Activated CD8-positive, alpha-beta memory T cell treated with anti-CD3 and anti-CD28 coated beads, Interleukin-2, amount 50 U/mL, for 24 hours (primary cell): Measurements from ENCODE around the gene MEGF6.

Experiments used
- DNase-seq: peaks from one replicate; pipeline ENCODE4 v3.0.0-alpha.2; 2020; ENCODE audit errors: extremely low read depth

The MEGF6 gene

DNA sequence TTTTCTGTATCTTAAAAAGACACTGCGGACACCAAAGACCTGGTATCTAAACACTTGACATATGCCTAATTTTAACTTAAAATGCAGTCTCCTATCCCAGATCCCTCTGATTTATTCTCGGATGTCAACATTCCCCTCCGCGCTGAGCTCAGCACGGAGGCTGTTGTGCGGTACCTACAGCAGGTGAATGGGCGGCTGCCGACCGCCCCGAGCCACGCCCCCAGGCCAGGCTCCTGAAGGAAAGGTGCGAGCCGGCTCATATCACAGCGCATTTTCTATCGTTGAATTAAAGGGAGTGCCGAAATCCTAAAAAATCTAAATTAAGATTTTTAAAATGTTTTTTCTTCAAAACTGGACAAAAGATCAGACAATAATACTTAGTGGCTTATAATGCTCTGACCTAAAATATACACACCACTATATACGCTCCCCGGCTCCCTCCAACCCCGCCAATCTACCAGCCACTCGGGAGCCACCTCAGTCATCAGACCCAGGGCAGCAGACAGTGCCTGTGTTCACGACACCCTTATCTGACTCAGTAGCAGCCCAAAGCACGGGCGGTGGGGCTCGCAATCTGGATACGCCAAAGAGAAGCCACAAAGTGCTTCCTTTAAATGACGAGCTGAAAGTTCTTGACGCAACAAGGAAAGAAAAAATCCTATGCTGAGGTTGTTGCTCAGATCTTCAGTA is 34.5 kb upstream of the MEGF6 start:
- no peak for DNase-seq

- DNase-seq, result no peak
These were observed 33.9 kb upstream of the MEGF6 start for GRCh38 chr1:3645247-3645646.

DNA sequence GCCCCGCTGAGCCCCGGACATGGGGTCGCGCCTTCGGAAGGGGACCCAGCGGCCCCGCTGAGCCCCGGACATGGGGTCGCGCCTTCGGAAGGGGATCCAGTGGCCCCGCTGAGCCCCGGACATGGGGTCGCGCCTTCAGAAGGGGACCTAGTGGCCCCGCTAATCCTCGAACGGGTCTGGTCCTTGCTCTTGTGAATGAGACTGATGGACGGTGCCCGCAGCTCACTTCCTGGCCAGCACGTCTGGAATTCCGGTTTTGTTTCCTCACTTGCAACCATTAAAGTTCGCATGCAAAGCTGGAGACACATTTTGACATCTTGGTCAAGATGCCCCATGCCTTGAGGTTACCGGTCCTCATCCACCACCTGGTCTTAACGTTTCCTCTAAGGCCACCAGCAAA is 33.0 kb upstream of the MEGF6 start:
- no peak for DNase-seq

DNA sequence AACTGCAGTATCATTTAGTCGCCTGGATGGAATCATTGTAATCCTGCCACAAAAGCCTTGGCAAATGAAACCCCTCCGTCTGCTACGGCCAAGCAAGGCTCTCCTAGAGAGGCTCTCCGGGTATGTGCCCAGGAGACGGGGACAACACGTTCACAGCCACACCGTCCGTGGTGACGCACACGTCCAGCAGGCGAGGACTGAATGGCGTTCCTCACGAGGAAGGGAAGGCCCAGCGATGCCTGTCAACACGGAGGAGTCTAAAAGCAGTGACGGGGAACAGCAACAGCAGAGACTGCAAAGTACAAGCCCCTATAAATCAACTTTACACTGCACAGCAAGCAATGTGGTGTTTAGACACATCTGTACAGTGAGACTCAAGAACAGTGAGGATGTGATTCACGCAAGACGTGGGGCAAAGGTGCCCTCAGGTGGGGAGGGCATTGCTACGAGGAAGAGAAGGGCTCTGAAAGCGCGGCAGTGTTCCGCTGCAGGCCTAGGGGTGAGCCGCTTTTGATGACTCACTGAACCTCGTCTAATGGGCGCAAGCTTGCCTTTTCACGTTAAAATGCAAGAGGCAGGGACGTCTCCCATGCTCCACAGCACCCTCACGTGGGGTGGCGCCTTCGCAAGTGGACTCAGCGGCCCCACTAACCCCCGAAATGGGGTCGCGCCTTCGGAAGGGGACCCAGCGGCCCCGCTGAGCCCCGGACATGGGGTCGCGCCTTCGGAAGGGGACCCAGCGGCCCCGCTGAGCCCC is 31.8 kb upstream of the MEGF6 start:
- DNase-seq, result no peak

- no peak for DNase-seq
These were observed 30.5 kb upstream of the MEGF6 start for GRCh38 chr1:3641816-3642215.

DNA sequence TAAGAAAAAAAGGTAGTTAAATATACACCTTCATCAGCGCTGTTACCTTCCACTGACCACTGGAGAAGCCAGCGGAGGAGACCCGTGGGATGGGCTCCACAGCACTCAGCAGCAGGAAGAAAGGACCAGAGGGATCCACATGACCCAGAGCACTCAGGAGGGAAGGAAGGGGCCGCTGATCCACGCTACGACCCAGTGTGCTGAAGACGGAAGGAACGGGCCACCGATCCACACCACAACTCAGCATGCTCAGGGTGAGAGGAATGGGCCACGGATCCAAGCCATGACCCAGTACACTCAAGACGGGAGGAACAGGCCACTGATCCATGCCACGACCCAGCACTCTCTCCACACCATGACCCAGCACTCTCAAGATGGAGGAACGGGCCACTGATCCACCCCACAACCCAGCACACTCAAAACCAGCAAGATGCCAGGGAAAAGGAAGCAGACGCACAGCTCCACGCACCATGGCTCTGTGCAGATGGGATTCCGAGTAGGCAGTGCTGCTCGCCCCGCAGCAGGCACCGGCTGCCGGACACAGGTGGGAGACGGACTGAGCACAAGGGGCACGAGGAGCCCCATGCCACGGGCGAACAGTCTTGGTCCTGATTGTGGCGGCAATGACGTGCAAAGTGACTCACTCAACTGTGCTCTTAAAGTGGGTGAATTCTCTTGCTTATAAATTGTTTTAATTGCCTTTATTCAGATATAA is 29.9 kb upstream of the MEGF6 start:
- no peak for DNase-seq

GRCh38 chr1:3640121-3640837 is 29.0 kb upstream of the MEGF6 start:
- DNase-seq, result no peak

- no peak for DNase-seq
These were observed 28.1 kb upstream of the MEGF6 start for GRCh38 chr1:3639397-3639911.

DNA sequence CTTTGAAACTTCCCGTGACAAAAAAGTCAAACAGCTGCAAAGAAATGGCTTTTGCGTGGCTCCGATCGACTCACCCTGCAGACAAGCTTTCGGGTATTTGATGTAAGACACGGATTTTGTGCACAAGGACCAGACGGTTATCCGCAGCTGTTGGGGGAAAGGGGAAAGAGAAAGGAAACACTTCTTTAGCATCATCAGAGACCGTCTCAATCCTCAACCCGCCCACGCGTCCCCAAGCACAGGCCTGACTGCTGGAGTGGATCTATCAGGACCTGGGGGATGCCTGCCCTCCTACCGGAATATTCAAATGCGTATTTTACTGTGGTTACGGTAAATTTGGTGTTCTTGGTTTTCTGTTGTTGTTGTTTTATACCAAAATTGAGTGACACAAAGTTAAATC is 27.4 kb upstream of the MEGF6 start:
- no peak for DNase-seq

DNA sequence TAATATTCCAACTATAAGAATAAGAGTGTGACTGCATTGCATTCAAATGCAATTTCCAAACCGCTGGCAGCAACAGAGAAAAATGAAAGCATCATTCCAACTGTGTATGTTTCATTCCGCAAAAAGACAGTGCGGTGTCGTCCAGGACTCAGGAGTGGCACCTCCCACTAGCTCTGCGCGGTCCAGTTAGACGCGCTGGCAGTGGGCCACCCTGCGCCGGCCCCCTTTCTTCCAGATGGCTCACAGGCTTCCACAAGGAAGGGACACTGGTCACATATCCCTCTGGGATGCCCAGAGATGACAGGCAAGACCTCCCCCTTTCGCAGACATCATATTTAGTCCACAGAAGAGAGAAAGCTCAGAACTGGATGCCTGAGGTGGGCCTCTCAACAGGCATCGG is 26.7 kb upstream of the MEGF6 start:
- no peak for DNase-seq

DNA sequence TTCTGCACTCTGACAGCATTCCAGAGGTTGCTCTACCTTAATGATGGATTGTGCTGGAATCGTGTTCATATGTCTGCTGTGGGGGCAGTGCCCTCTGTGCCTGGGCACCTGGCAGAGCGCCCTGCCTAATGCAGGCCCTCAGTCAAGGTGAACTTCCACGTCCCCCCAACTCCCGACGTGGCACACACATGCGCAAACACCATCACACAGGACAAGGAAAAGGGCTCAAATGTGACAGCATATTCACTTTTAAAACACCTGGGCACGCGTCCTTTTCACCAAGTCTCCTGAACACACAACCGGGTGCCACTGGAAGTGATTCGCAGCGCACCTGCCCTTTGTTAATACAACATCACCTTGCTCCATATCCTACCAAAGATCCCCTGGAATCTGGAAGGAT is 25.2 kb upstream of the MEGF6 start:
- no peak for DNase-seq

- DNase-seq, result no peak
These were observed 24.8 kb upstream of the MEGF6 start for GRCh38 chr1:3636080-3636479.

- no peak for DNase-seq
These were observed 22.9 kb upstream of the MEGF6 start for GRCh38 chr1:3634059-3634800.

DNA sequence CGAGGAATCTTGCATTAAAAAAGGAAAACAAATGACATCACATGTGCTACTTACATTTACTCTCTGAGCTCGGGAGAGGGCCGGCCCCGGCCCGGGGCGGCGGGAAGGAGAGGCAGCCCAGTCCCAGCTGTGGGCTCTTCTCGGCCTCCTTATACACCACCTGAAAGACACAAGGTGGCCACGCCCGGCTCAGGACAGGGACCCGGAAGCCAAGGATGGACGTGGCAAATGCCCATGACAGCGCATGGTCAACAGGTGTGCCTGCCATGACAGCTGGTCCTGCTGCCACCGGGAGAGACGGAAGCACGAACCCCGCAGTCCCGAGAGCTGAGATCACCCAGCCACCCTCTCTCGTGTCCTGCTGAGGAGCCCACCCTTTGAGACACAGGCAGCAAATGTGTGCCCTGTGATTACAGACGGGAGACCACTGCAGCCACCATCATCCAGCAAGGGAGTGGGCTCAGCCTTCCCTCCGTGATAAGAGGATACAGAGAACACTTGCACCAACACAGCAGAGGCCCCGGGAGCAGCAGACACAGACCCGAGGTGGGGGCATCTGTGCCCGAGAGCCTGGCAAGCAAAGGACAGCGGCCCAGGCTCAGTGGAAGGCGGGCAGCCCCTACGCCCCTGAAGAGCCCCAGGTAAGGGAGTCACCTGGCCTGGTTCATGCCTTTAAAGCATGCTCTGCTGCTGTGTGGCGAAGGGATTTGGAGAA is 22.2 kb upstream of the MEGF6 start:
- DNase-seq, result no peak

- no peak for DNase-seq
These were observed 21.5 kb upstream of the MEGF6 start for GRCh38 chr1:3632716-3633343.

DNA sequence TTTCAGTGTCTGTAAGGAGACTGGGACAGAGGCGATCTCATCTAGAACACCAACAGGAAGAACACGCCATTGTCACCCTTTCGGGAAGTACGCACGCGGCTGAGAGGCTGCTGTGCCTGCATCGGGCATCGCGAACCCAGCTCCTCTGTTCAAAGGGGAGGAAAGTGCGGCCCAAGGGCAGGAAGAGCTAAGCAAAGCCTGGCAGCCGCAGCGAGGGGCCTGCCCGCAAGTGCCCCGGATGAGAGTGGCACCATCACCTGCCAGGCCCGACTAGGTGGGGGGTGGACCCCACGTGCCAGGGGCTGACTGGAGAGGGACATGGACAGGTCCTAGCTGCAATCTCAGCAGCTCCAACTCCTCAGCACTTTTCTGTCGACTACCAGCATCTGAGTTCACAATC is 21.0 kb upstream of the MEGF6 start:
- DNase-seq, result no peak

DNA sequence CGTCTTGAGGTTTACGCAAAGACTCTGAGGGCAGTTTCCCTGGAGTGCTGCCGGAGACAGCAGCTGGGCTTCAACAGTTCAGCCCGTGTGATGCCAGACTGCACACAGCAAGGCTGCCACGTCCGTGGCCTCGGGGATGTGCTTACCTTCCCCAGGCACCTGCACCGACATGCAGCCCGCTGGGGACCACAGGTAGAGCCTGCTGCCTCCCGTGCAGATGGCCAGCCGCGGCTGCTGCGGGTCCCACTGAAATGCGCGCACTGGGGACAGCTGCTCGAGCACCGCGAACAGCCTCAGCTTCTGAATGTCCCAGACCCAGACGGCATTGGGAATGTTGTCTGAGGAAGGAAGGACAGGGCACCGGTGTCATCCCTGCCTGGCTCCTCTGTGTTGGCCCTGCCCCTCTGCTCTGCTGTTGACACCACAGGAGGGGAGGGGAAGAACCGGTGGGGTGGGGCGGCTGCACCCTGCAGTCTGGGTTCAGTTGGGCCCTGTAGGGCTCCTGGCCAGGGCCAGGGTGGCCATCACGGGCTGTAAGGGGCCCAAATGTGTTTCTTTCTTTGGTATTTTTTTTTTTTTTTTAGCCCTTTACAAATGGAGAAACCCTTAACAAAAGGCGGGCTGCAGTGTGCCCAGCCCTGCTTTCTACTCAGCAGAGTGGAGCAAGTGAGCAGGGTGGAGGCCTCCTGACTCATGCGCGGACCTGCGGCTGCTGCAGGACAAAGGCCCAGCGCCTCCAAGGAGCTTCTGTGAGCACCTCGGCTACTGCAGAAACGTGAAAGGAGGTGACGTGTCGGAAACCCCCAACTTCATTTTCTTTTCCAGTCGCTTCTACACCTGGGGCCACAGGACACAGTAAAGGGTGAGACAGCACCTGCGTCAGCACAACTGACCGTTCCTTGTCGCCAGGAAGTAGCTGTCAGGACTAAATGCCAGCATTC is 20.3 kb upstream of the MEGF6 start:
- no peak for DNase-seq

- no peak for DNase-seq
These were observed 19.6 kb upstream of the MEGF6 start for GRCh38 chr1:3630914-3631313.

DNA sequence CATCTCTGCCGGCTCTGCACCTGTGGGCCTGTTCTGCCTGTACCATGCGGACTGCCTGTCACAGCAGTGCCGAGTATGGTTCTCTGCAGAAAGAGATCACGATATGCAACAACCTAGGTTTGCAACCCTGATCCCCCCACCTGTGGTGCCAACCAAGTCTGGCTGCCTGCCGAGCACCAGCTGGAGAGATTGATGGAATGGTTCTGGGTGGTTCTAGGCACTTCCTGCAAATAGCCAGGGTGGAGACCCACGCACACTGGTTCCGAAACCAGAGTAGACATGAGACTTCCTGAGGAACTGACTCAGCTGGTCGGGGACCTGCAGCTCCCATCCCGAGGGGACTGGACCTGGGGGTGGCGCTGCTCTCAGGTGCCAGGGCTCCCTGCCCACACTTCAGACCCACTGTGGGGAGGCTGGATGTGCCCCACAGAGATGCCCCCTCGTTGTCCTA is 18.9 kb upstream of the MEGF6 start:
- DNase-seq, result no peak
